ENCODE measurements around the gene RPS27.

DNA sequence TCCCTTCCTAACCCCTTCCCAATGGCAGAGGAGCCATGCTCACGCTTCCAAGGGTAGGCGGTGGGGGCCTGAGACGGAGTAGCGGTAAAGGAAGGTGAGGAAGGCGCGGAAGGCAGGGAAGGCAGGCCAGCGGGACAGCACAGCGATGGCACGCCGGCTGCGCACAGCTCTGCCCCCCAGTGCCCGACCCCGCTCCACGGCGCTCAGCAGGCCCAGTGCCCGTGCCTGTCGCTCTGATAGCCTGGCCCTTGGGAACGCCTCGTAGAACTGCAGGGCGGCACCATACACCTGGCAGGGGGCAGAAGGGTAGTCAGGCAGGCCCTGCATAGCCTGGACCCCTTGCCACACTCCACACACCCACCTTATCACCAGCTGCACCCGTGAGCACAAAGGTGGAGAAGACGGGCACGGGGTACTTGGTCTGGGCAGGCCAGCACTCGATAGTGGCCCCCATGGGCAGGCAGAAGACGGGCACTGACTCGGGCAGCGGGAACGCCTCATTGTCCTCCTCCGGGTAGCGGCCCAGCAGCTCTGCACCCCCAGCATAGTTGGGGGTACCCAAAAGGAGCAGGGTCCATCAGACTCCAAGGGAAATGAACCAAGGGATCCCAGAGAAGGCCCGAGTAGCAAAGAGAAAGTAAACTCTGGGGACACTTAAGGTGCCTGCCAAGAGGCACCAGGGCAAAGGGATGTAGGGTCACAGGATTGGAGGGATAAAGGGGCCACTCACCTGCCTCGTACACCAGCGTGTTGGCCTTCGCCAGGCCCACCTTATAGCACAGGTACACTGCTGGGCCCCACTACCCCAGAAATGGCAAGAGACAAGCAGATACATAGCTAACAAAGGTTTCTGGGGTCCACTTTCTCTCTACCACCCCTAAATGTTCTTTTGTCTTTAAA, 48.5 kb upstream of the RPS27 start:
- TF ChIP-seq, protein P1, sequence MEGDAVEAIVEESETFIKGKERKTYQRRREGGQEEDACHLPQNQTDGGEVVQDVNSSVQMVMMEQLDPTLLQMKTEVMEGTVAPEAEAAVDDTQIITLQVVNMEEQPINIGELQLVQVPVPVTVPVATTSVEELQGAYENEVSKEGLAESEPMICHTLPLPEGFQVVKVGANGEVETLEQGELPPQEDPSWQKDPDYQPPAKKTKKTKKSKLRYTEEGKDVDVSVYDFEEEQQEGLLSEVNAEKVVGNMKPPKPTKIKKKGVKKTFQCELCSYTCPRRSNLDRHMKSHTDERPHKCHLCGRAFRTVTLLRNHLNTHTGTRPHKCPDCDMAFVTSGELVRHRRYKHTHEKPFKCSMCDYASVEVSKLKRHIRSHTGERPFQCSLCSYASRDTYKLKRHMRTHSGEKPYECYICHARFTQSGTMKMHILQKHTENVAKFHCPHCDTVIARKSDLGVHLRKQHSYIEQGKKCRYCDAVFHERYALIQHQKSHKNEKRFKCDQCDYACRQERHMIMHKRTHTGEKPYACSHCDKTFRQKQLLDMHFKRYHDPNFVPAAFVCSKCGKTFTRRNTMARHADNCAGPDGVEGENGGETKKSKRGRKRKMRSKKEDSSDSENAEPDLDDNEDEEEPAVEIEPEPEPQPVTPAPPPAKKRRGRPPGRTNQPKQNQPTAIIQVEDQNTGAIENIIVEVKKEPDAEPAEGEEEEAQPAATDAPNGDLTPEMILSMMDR (IDR thresholded peaks at IDR 0.05) = no peak
- TF ChIP-seq POLR2A (IDR thresholded peaks at IDR 0.05) = no peak

Data from gastroesophageal sphincter (tissue), 3 donors.